IMR-90 (cell line): ENCODE data around the gene GNAI1. TPM values are rescaled to one million over a fixed set of nuclear protein-coding genes. Genes with fewer than 3 reads are reported as not detected.

Experiments
- ATAC-seq: fragments of 200-7000 bp; cut with Tn5 transposase; 2 replicates; pipeline ENCODE4 v1.9.1; 2020; ENCODE audit warnings: low read depth, mild to moderate bottlenecking, moderate library complexity
- BruUV-seq: library from RNA; stranded (reverse); fragments of 400-500 nt; replicated peaks from 2 replicates; lab custom pipeline; 2021; lab: Mats Ljungman, UMichigan
- CTCF ChIA-PET: fragments of 300-600 bp; formaldehyde crosslinking; extraction: SDS; loops from one replicate; lab custom pipeline; 2021; ENCODE audit warnings: antibody characterized with exemption; lab: Yijun Ruan, JAX
- POLR2A ChIA-PET: fragments of 300-600 bp; sonication (Branson Sonifier 250); formaldehyde crosslinking; loops from one replicate; lab custom pipeline; 2022; ENCODE audit warnings: antibody characterized with exemption; ENCODE audit not compliant: unreplicated experiment; lab: Charles Lee
- DNase-seq: peaks from one replicate; pipeline ENCODE4 v3.0.0; 2013
- H2AFZ ChIP-seq: replicated peaks from 2 replicates; pipeline ENCODE3; 2013; ENCODE audit warnings: low read length, mild to moderate bottlenecking; ENCODE audit not compliant: poor library complexity
- H2AK5ac ChIP-seq: 2 replicates; pipeline ENCODE4 v1.6.1; 2013; ENCODE audit warnings: low read depth, low read length, inconsistent platforms
- H2AK9ac ChIP-seq: replicated peaks from 2 replicates; pipeline ENCODE3; 2013; ENCODE audit warnings: mild to moderate bottlenecking, low read depth, low read length, moderate library complexity; ENCODE audit not compliant: poor library complexity
- H2BK120ac ChIP-seq: 2 replicates; pipeline ENCODE4 v1.6.1; 2013; ENCODE audit warnings: low read depth, low read length, inconsistent platforms
- H2BK15ac ChIP-seq: 3 replicates; pipeline ENCODE4 v1.6.1; 2013; ENCODE audit warnings: low read depth, low read length, inconsistent platforms
- H2BK20ac ChIP-seq: 2 replicates; pipeline ENCODE4 v1.6.1; 2013; ENCODE audit warnings: low read depth, mild to moderate bottlenecking, inconsistent platforms, low read length, moderate library complexity
- H2BK5ac ChIP-seq: 2 replicates; pipeline ENCODE4 v1.6.1; 2013; ENCODE audit warnings: mild to moderate bottlenecking, low read depth, low read length, inconsistent platforms; ENCODE audit not compliant: poor library complexity, severe bottlenecking
- H3K14ac ChIP-seq: replicated peaks from 2 replicates; pipeline ENCODE4 v1.6.1; 2013; ENCODE audit warnings: low read depth, low read length, inconsistent platforms
- H3K18ac ChIP-seq: 2 replicates; pipeline ENCODE4 v1.6.1; 2013; ENCODE audit warnings: low read depth, low read length, control low read depth
- H3K23ac ChIP-seq: 2 replicates; pipeline ENCODE4 v1.6.1; 2013; ENCODE audit warnings: low read depth, low read length, inconsistent platforms
- H3K27ac ChIP-seq: 2 replicates; pipeline ENCODE4 v1.5.1; 2013; ENCODE audit warnings: mild to moderate bottlenecking, control low read depth, low read length; ENCODE audit not compliant: insufficient read depth
- H3K27me3 ChIP-seq: 2 replicates; pipeline ENCODE4 v1.6.1; 2013; ENCODE audit warnings: low read length; ENCODE audit not compliant: control insufficient read depth, insufficient read depth
- H3K36me3 ChIP-seq: 2 replicates; pipeline ENCODE4 v1.6.1; 2013; ENCODE audit warnings: low read length, mixed read lengths; ENCODE audit not compliant: control insufficient read depth, insufficient read depth
- H3K4ac ChIP-seq: 2 replicates; pipeline ENCODE4 v1.6.1; 2013; ENCODE audit warnings: low read depth, low read length, inconsistent platforms
- H3K4me1 ChIP-seq: 2 replicates; pipeline ENCODE4 v1.6.1; 2013; ENCODE audit warnings: low read length, mixed read lengths; ENCODE audit not compliant: control insufficient read depth, insufficient read depth
- H3K4me2 ChIP-seq: 2 replicates; pipeline ENCODE4 v1.6.1; 2013; ENCODE audit warnings: low read depth, mild to moderate bottlenecking, control low read depth, low read length, moderate library complexity
- H3K4me3 ChIP-seq: 2 replicates; pipeline ENCODE4 v1.5.1; 2013; ENCODE audit warnings: low read depth, mild to moderate bottlenecking, control low read depth, low read length, moderate library complexity; ENCODE audit not compliant: insufficient read depth
- H3K56ac ChIP-seq: 2 replicates; pipeline ENCODE4 v1.6.1; 2013; ENCODE audit warnings: low read length, inconsistent platforms; ENCODE audit not compliant: insufficient read depth; ENCODE audit errors: extremely low read depth
- H3K79me1 ChIP-seq, 2 experiments: 2 replicates each; pipeline ENCODE4 v1.6.1; 2013; ENCODE audit warnings: low read length in 2 of 2, inconsistent platforms in 1 of 2, low read depth in 1 of 2
- H3K9ac ChIP-seq: 2 replicates; pipeline ENCODE4 v1.6.1; 2013; ENCODE audit warnings: low read depth, low read length, control low read depth
- H3K9me1 ChIP-seq: 2 replicates; pipeline ENCODE4 v1.6.1; 2013; ENCODE audit warnings: low read length, inconsistent platforms; ENCODE audit not compliant: insufficient read depth
- H3K9me3 ChIP-seq: 2 replicates; pipeline ENCODE4 v1.6.1; 2013; ENCODE audit warnings: low read length; ENCODE audit not compliant: control insufficient read depth, insufficient read depth
- H4K20me1 ChIP-seq: 2 replicates; pipeline ENCODE4 v1.6.1; 2013; ENCODE audit warnings: low read length, inconsistent platforms; ENCODE audit not compliant: insufficient read depth
- H4K5ac ChIP-seq: 2 replicates; pipeline ENCODE4 v1.6.1; 2013; ENCODE audit warnings: mild to moderate bottlenecking, low read depth, low read length, control low read depth
- H4K8ac ChIP-seq, 2 experiments: 2 replicates each; pipeline ENCODE4 v1.6.1; 2013; ENCODE audit warnings: low read depth in 2 of 2, low read length in 2 of 2, control low read depth in 1 of 2, inconsistent platforms in 1 of 2
- H4K91ac ChIP-seq: 2 replicates; pipeline ENCODE4 v1.6.1; 2013; ENCODE audit warnings: low read depth, low read length, inconsistent platforms; ENCODE audit not compliant: insufficient read depth
- BHLHE40 ChIP-seq: fragments of 150-350 bp; IDR thresholded peaks from 2 replicates; pipeline ENCODE4 v1.6.1; 2016; ENCODE audit warnings: mild to moderate bottlenecking, low read depth, low read length
- CEBPB ChIP-seq: IDR thresholded peaks from 2 replicates; pipeline ENCODE4 v1.6.1; 2012; ENCODE audit warnings: low read depth, low read length, improper control_type of control experiment
- CHD1 ChIP-seq: IDR thresholded peaks from 2 replicates; pipeline ENCODE4 v1.6.1; 2012; ENCODE audit warnings: low read depth, low read length, improper control_type of control experiment
- CTCF ChIP-seq: conservative IDR thresholded peaks from 2 replicates; pipeline ENCODE4 v1.5.1; 2012; ENCODE audit warnings: mild to moderate bottlenecking, low read depth, low read length, improper control_type of control experiment
- ELK1 ChIP-seq: fragments of 150-350 bp; IDR thresholded peaks from 2 replicates; pipeline ENCODE4 v1.6.1; 2016; ENCODE audit warnings: low read depth, mild to moderate bottlenecking, low read length, moderate library complexity, borderline replicate concordance
- FOS ChIP-seq: fragments of 150-350 bp; IDR thresholded peaks from 2 replicates; pipeline ENCODE4 v1.6.1; 2016; ENCODE audit warnings: low read depth, low read length
- MAFK ChIP-seq: IDR thresholded peaks from 2 replicates; pipeline ENCODE4 v1.6.1; 2012; ENCODE audit warnings: low read depth, low read length, improper control_type of control experiment
- MAZ ChIP-seq: IDR thresholded peaks from 2 replicates; pipeline ENCODE4 v1.6.1; 2012; ENCODE audit warnings: low read depth, mild to moderate bottlenecking, low read length, improper control_type of control experiment, moderate library complexity, borderline replicate concordance
- MXI1 ChIP-seq: IDR thresholded peaks from 2 replicates; pipeline ENCODE4 v1.6.1; 2012; ENCODE audit warnings: low read depth, mild to moderate bottlenecking, low read length, moderate library complexity, borderline replicate concordance
- NFE2L2 ChIP-seq: fragments of 150-350 bp; IDR thresholded peaks from 2 replicates; pipeline ENCODE4 v1.6.1; 2016; ENCODE audit warnings: low read depth, mild to moderate bottlenecking, low read length
- POLR2A ChIP-seq: IDR thresholded peaks from 2 replicates; pipeline ENCODE4 v1.6.1; 2012; ENCODE audit warnings: mild to moderate bottlenecking, low read depth, low read length
- RAD21 ChIP-seq: IDR thresholded peaks from 2 replicates; pipeline ENCODE4 v1.6.1; 2012; ENCODE audit warnings: low read length, improper control_type of control experiment
- RCOR1 ChIP-seq: IDR thresholded peaks from 2 replicates; pipeline ENCODE4 v1.6.1; 2012; ENCODE audit warnings: mild to moderate bottlenecking, low read length, improper control_type of control experiment; ENCODE audit not compliant: insufficient replicate concordance
- RFX5 ChIP-seq: IDR thresholded peaks from 2 replicates; pipeline ENCODE4 v1.8.0; 2012; ENCODE audit warnings: low read depth, mild to moderate bottlenecking, low read length, moderate library complexity
- SMC3 ChIP-seq: fragments of 150-350 bp; IDR thresholded peaks from 2 replicates; pipeline ENCODE4 v1.6.1; 2016; ENCODE audit warnings: low read depth, mild to moderate bottlenecking, antibody characterized with exemption, low read length, moderate library complexity
- USF2 ChIP-seq: fragments of 150-350 bp; IDR thresholded peaks from 2 replicates; pipeline ENCODE4 v1.6.1; 2017; ENCODE audit warnings: mild to moderate bottlenecking, antibody characterized with exemption, low read length, low read depth
- WGBS, 2 experiments: methylation state at CpG; one replicate each; pipeline versions ENCODE4 v1.1.5 to v1.1.7; 2013; ENCODE audit warnings: missing lambda C conversion rate in 2 of 2; ENCODE audit not compliant: insufficient read length in 1 of 2; ENCODE audit errors: extremely low coverage in 2 of 2; 5-methylcytosine and 5-hydroxymethylcytosine counted together
- dilution Hi-C: fragments of 300-500 bp; cut with HindIII; formaldehyde crosslinking; loops from one replicate; pipeline ENCODE4 v1.14.3; 2018; ENCODE audit warnings: low sequenced_read_pairs; ENCODE audit not compliant: unreplicated experiment
- in situ Hi-C: fragments of 300-500 bp; cut with MboI; formaldehyde crosslinking; loops from 3 replicates; pipeline ENCODE4 v1.14.3; 2019; ENCODE audit warnings: low sequenced_read_pairs, inconsistent platforms, mixed read lengths
- intact Hi-C: fragments of 100-400 bp; cut with micrococcal nuclease; formaldehyde crosslinking; loops from 2 replicates; pipeline ENCODE4 v1.10.0; 2022
- polyA plus RNA-seq, 3 experiments: library from polyadenylated mRNA; depleted of rRNA; stranded (reverse); fragments of >200 nt; gene quantifications; 2 replicates each; pipeline ENCODE4 v1.2.3, GENCODE V29; 2012; ENCODE audit warnings: low replicate concordance in 1 of 3
- total RNA-seq: library from RNA; depleted of rRNA; stranded (reverse); fragments of >200 nt; gene quantifications from 2 replicates; pipeline ENCODE4 v1.2.3, GENCODE V29; 2012

Gene GNAI1
- total and polyA plus RNA-seq, 2 of the 4 experiments (the other 2 are of a cell fraction): 21.1 to 26.5 TPM

GRCh38 chr7:80230327-80230726 is 95.7 kb downstream of the GNAI1 start:
- Histone ChIP-seq H2AK5ac (no peak overlapping the region), H4K20me1 (no peaks in the 10 kb centered on the region), H4K8ac (no peak overlapping the region), H3K9ac (no peak overlapping the region), H2AFZ (no peak overlapping the region), H2AK9ac (no peak overlapping the region), H3K14ac (peak overlapping the region; percentile 55; the same call in 1 of the 2 replicates), H3K4me3 (no peak overlapping the region), H3K23ac (no peak overlapping the region), H3K18ac (no peak overlapping the region), H3K9me1 (peaks cover 2% of the 10 kb centered on the region; the same call in 1 of the 2 replicates), H3K4ac (no peak overlapping the region), H2BK5ac (no peak overlapping the region), H2BK15ac (no peak overlapping the region), H3K9me3 (no peaks in the 10 kb centered on the region), H4K91ac (no peak overlapping the region), H3K27me3 (no peaks in the 10 kb centered on the region), H3K4me2 (no peak overlapping the region), H3K56ac (no peak overlapping the region), H3K4me1 (peaks cover 2% of the 10 kb centered on the region), H2BK120ac (no peak overlapping the region), H3K36me3 (no peaks in the 10 kb centered on the region), H3K27ac (no peak overlapping the region), H2BK20ac (no peak overlapping the region), H3K79me1 (no peaks in the 10 kb centered on the region), H4K5ac (no peak overlapping the region)
- intact Hi-C loops: no loop called here
- in situ Hi-C loops: no loop called here
- DNase-seq: peak; percentile 6
- TF ChIP-seq RCOR1: no peak
- no peak for TF ChIP-seq MAZ
- no peak for TF ChIP-seq RFX5
- no peak for TF ChIP-seq MXI1
- TF ChIP-seq RAD21: no peak
- no peak for TF ChIP-seq NFE2L2
- no peak for TF ChIP-seq CHD1
- TF ChIP-seq CTCF: no peak
- no peak for TF ChIP-seq SMC3
- TF ChIP-seq FOS: no peak
- no peak for TF ChIP-seq MAFK
- no peak for TF ChIP-seq CEBPB
- no peak for TF ChIP-seq USF2
- TF ChIP-seq BHLHE40: no peak
- TF ChIP-seq POLR2A: no peak
- TF ChIP-seq ELK1: no peak
- dilution Hi-C loops: no loop called here
- no peak for ATAC-seq
- WGBS, 2 experiments: no CpG with 5 or more reads among the region's 2 CpGs
- no TSS peak for BruUV-seq
- ChIA-PET CTCF (no interaction called here), POLR2A (interaction anchor here (0.7 kb wide), 1 partner anchor 20 kb away, joined by 3 read pairs; no protein-coding TSS in a partner anchor)
